Fibroblast of the aortic adventitia (primary cell): ENCODE measurements around the gene ACSBG1. TPM values are rescaled to one million over a fixed set of nuclear protein-coding genes. Genes with fewer than 3 reads are reported as not detected.

Experiments used
- DNase-seq: peaks from one replicate; pipeline ENCODE4 v3.0.0-alpha.2; 2010; ENCODE audit warnings: low read depth
- H3K4me3 ChIP-seq: 2 replicates; pipeline ENCODE4 v1.5.1; 2011; ENCODE audit warnings: low read depth, mild to moderate bottlenecking, control low read depth, low read length, moderate library complexity
- total RNA-seq: library from RNA; depleted of rRNA; stranded (reverse); fragments of >200 nt; gene quantifications from 2 replicates; pipeline ENCODE4 v1.2.3, GENCODE V29; 2012; ENCODE audit warnings: low replicate concordance
- TF ChIP-seq, protein P1 (sequence below): IDR thresholded peaks from 2 replicates; pipeline ENCODE4 v1.5.1; 2011; ENCODE audit warnings: mild to moderate bottlenecking, low read length, control low read depth, inconsistent platforms; ENCODE audit not compliant: insufficient read depth

The ACSBG1 gene
- total RNA-seq, 1 donor = under 0.01 TPM

DNA sequence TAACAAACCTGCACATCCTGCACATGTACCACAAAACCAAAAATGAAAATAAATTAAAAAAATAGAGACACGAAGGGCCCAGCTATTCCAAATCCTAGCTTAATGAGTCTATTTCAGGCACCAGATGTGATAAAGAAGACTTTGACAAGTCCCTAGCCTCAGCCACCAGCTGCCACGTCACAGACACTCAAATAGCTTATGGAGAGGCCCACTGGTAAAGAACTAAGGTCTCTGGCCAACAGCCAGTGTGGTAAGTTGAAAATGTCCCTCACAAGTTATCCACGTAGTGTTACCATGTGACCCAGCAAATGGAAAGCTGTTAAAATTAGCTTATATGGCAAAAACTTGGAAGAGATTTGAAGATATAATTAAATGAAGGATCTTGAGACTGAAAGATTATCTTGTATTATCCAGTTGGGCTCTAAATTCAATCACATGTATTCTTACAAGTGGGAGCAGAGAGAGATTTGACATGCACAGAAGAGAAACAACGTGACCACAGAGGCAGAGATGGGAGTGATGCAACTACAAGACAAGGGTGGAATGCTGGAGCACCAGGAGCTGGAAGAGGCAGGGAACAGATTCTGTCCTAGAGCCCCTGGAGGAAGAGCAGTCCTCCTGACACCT is 10.9 kb downstream of the ACSBG1 start:
- H3K4me3 ChIP-seq = no peak overlapping the region
- DNase-seq = peak; percentile 34
- TF ChIP-seq, protein P1, sequence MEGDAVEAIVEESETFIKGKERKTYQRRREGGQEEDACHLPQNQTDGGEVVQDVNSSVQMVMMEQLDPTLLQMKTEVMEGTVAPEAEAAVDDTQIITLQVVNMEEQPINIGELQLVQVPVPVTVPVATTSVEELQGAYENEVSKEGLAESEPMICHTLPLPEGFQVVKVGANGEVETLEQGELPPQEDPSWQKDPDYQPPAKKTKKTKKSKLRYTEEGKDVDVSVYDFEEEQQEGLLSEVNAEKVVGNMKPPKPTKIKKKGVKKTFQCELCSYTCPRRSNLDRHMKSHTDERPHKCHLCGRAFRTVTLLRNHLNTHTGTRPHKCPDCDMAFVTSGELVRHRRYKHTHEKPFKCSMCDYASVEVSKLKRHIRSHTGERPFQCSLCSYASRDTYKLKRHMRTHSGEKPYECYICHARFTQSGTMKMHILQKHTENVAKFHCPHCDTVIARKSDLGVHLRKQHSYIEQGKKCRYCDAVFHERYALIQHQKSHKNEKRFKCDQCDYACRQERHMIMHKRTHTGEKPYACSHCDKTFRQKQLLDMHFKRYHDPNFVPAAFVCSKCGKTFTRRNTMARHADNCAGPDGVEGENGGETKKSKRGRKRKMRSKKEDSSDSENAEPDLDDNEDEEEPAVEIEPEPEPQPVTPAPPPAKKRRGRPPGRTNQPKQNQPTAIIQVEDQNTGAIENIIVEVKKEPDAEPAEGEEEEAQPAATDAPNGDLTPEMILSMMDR = no peak

DNA sequence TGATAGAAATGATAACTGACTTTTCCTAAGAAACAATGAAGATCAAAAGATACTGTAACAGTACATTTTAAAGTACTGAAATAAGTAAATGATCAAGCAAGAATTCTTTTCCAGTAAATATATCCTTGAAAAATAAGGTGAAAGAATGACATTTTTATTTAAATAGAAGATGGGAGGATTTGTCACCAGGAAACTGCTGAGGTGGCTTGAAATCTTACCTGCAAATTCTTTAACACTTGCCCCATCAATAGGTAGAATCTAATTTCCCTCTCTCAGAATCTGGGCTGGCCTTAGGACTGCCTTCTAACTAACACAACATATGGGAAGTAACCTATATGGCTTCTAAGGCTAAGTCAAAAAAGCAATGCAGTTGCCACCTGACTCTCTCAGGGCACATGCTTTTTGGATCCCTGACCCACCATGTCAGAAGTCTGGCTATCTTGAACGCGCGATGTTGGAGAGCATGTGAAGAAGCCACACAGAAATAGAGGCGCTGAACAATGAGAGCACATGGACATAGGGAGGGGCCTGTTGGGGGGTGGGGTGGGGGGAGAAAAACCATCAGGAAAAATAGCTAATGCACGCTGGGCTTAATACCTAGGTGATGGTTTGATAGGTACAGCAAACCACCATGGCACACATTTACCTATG is 11.5 kb downstream of the ACSBG1 start:
- no peak overlapping the region for H3K4me3 ChIP-seq
- no peak for DNase-seq
- TF ChIP-seq, protein P1 = no peak

DNA sequence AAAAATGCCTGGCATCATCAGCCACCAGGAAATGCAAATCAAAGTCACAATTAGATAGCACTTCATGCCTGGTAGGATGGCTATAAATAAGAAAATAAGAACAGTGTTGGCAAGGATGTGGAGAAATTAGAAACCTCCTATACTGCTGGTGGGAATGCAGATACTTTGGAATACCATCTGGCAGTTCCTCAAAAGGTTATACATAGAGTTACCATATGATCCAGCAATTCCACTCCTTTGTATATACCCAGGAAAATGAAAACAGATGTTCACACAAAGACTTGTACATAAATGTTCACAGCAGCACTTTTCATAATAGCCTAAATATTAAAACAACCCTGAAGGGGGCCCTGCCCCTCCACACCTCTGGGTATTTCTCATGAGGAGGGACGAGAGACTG is 13.7 kb downstream of the ACSBG1 start:
- TF ChIP-seq, protein P1 = no peak
- no peak for DNase-seq
- no peak overlapping the region for H3K4me3 ChIP-seq

DNA sequence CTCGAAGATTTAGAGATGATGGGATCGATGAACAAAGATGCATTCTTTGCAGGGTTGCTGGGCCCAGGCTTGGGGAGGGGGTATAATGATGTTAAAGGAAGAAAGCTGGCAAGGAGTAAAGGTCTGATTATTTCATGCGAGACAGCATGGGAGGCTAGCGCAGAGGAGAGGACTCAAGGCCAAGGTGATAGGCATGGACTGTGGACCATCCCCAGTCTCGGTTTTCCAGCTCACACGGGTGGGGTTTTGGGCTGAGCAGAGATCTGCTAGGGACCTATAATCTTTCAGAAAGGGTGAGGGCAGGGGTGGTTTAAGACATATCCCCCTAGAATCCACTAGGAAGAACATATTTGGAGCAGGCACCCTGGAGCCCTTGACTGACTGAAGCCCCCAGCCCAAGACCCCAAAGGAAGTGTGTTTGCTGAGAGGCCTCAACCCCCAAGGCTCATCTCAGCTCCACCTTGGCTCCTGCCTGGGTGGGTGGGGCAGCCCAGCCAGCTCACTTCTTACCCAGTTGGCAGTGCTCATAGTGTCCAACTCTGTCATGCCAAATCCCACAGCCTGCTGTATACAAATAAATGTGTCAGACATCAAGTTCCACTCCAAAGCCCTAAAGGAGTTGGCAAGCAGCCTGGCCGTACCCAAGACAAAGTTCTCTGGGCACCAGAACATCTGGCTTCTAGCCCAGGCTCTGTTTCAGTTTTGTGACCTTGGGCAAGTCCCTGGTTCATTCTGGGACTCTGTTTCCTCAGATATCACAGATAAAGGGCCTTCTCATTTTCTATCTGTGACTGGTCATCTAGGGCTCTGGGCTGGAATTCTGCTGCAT is 17.9 kb downstream of the ACSBG1 start:
- TF ChIP-seq, protein P1 = no peak
- peak; percentile 33 for DNase-seq
- no peak overlapping the region for H3K4me3 ChIP-seq

DNA sequence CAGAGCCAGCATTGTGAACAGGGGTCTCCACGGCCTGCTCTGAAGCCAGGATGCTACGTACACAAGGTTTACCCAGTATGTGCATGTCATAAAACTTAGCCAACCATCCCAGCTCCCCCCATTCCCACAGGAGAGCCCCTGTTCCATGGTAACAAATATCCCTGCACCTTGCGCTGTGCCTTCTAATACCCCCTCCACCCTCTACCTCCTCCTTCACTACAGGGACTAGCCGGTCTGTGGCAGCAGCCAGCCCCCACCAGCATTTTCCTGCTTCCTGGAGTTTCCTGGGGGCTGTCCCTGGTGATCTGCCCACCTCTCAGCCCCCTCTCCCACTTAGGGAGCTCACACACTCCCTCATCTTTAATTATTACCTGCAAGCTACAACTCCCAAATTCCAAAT is 20.4 kb downstream of the ACSBG1 start:
- TF ChIP-seq, protein P1 = no peak
- DNase-seq = no peak
- no peak overlapping the region for H3K4me3 ChIP-seq

DNA sequence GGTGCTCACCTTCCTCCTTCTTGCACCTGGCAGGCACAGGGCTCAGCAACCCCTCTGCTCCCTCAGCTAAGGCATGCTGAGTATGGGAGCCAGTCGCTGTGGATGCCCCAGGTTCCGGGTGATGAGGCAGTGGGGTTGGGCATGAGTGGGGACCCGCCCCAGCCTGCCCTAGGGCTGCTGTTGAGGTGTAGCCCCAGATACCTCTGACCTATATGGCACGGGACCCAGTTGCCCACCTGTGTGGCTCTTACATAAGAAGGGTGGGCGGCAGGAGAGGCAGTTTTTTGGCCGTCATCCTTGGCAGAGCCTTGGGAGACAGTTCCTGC is 21.0 kb downstream of the ACSBG1 start:
- no peak for DNase-seq
- TF ChIP-seq, protein P1 = no peak
- H3K4me3 ChIP-seq = no peak overlapping the region
